Measurements from ENCODE around the gene LOC128125822.
A peak's percentile ranks its signal among the peaks of the same experiment; 100 is the strongest.

Gene LOC128125822

DNA sequence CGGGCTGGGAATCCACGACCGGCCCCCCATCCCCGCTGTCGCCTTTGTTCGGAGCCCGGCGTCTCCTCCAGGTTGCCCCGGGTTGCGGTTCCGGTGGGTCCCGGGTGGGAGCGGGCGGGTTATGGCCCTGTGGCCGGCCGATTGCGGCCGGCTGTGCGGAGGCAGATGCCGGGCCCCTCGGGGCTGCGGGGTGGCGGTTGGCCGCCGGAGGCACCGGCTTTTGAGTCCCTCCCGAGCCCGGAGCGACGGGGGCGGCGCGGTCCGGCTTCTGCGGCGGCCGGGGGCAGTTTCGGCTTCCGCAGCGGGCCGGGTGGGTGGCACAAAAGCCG is 431 bp downstream of the LOC128125822 start:
- DNase-seq (no peak), ATAC-seq (ENCODE audit: low read depth) (peak; percentile 9)
- peak overlapping the region; percentile 98 for H2AK9ac ChIP-seq (replicated peaks; ENCODE audit: low read depth, low read length, poor library complexity)
- H2AFZ ChIP-seq (replicated peaks; ENCODE audit: low read length, poor library complexity) = peak overlapping the region; percentile 89
- peak overlapping the region; percentile 87; the same call in 1 of the 2 replicates for H4K5ac ChIP-seq (ENCODE audit: low read depth, low read length)
- no peak overlapping the region for H3K4me2 ChIP-seq (ENCODE audit: low read depth, low read length)
- peak overlapping the region; percentile 80 for H3K14ac ChIP-seq (replicated peaks; ENCODE audit: low read depth, low read length)
- no peaks in the 10 kb centered on the region for H3K27me3 ChIP-seq (ENCODE audit: control insufficient read depth, insufficient read depth, low read length)
- peak overlapping the region; percentile 99 for H3K27ac ChIP-seq (ENCODE audit: insufficient read depth, low read length)
- intact Hi-C loops (cut with micrococcal nuclease) = loop anchor here (2.0 to 10.0 kb wide), 4 partner anchors 45 to 118 kb away; no protein-coding TSS in a partner anchor
- peaks cover 10% of the 10 kb centered on the region for H3K36me3 ChIP-seq (ENCODE audit: control insufficient read depth, insufficient read depth, low read length)
- peak overlapping the region; percentile 91 for H3K4ac ChIP-seq (ENCODE audit: low read depth, low read length)
- H3K9me3 ChIP-seq (ENCODE audit: control insufficient read depth, insufficient read depth, low read length) = no peaks in the 10 kb centered on the region
- 1% methylated on average over 22 of the region's 42 CpGs; no CpG with 5 or more reads in 1 of the 2 experiments for WGBS, 2 experiments (ENCODE audit: extremely low coverage in 2 of 2, insufficient read length in 1 of 2)
- peak overlapping the region; percentile 90 for H2BK5ac ChIP-seq (ENCODE audit: low read depth, low read length, poor library complexity, severe bottlenecking)
- peak overlapping the region; percentile 85 for H3K4me3 ChIP-seq (ENCODE audit: insufficient read depth, low read depth, low read length)
- H3K9me1 ChIP-seq (ENCODE audit: insufficient read depth, low read length) = no peaks in the 10 kb centered on the region
- ChIA-PET CTCF (no interaction called here), POLR2A (ENCODE audit: unreplicated experiment) (no interaction called here)
- peak overlapping the region; percentile 52; the same call in 1 of the 2 replicates for H2BK120ac ChIP-seq (ENCODE audit: low read depth, low read length)
- H3K79me1 ChIP-seq (ENCODE audit: low read depth in 1 of 2, low read length in 2 of 2) = peaks cover 0 to 10% of the 10 kb centered on the region in 2 experiments; a peak in 3 of 4 replicates
- H2BK15ac ChIP-seq (ENCODE audit: low read depth, low read length) = no peak overlapping the region
- peak overlapping the region; percentile 84; the same call in 1 of the 2 replicates for H3K56ac ChIP-seq (ENCODE audit: extremely low read depth, insufficient read depth, low read length)
- H3K23ac ChIP-seq (ENCODE audit: low read depth, low read length) = peak overlapping the region; percentile 89
- in situ Hi-C loops (cut with MboI; ENCODE audit: low sequenced_read_pairs) = loop anchor here (25.0 kb wide), 1 partner anchor 210 kb away; no protein-coding TSS in a partner anchor
- peak overlapping the region; percentile 75; the same call in 1 of the 2 replicates for H4K91ac ChIP-seq (ENCODE audit: insufficient read depth, low read depth, low read length)
- no peak for TF ChIP-seq RAD21 (IDR thresholded peaks at IDR 0.05; ENCODE audit: low read length)
- TF ChIP-seq MAFK (IDR thresholded peaks at IDR 0.05; ENCODE audit: low read depth, low read length) = no peak
- no peak for TF ChIP-seq POLR2A (IDR thresholded peaks at IDR 0.05; ENCODE audit: low read depth, low read length)
- no peak for TF ChIP-seq RFX5 (IDR thresholded peaks at IDR 0.05; ENCODE audit: low read depth, low read length)
- no peak for TF ChIP-seq CEBPB (IDR thresholded peaks at IDR 0.05; ENCODE audit: low read depth, low read length)
- TF ChIP-seq CHD1 (IDR thresholded peaks at IDR 0.05; ENCODE audit: low read depth, low read length) = no peak
- TF ChIP-seq CTCF (conservative IDR thresholded peaks at IDR 0.05; ENCODE audit: low read depth, low read length) = no peak
- no peak for TF ChIP-seq MXI1 (IDR thresholded peaks at IDR 0.05; ENCODE audit: borderline replicate concordance, low read depth, low read length)
- TF ChIP-seq NFE2L2 (IDR thresholded peaks at IDR 0.05; ENCODE audit: low read depth, low read length) = no peak
- TF ChIP-seq, protein P1, sequence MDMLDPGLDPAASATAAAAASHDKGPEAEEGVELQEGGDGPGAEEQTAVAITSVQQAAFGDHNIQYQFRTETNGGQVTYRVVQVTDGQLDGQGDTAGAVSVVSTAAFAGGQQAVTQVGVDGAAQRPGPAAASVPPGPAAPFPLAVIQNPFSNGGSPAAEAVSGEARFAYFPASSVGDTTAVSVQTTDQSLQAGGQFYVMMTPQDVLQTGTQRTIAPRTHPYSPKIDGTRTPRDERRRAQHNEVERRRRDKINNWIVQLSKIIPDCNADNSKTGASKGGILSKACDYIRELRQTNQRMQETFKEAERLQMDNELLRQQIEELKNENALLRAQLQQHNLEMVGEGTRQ (IDR thresholded peaks at IDR 0.05; ENCODE audit: low read depth, low read length) = no peak
- no peak for TF ChIP-seq FOS (IDR thresholded peaks at IDR 0.05; ENCODE audit: low read depth, low read length)
- TF ChIP-seq BHLHE40 (IDR thresholded peaks at IDR 0.05; ENCODE audit: low read depth, low read length) = no peak
- TF ChIP-seq ELK1 (IDR thresholded peaks at IDR 0.05; ENCODE audit: borderline replicate concordance, low read depth, low read length) = no peak
- no peak for TF ChIP-seq MAZ (IDR thresholded peaks at IDR 0.05; ENCODE audit: borderline replicate concordance, low read depth, low read length)
- no peak for TF ChIP-seq SMC3 (IDR thresholded peaks at IDR 0.05; ENCODE audit: low read depth, low read length)
- no peak for TF ChIP-seq RCOR1 (IDR thresholded peaks at IDR 0.05; ENCODE audit: insufficient replicate concordance, low read length)
- H2AK5ac ChIP-seq (ENCODE audit: low read depth, low read length) = peak overlapping the region; percentile 93
- H4K20me1 ChIP-seq (ENCODE audit: insufficient read depth, low read length) = peaks cover 33% of the 10 kb centered on the region
- peak overlapping the region in 1 of 2 experiments; percentile 84; a peak in 1 of 4 replicates for H4K8ac ChIP-seq (ENCODE audit: low read depth in 2 of 2, low read length in 2 of 2)
- no peak overlapping the region for H2BK20ac ChIP-seq (ENCODE audit: low read depth, low read length)
- no TSS peak for BruUV-seq (replicated peaks)
- peak overlapping the region; percentile 84; the same call in 1 of the 2 replicates for H3K18ac ChIP-seq (ENCODE audit: low read depth, low read length)
- H3K9ac ChIP-seq (ENCODE audit: low read depth, low read length) = peak overlapping the region; percentile 93
- H3K4me1 ChIP-seq (ENCODE audit: control insufficient read depth, insufficient read depth, low read length) = no peaks in the 10 kb centered on the region
- dilution Hi-C loops (cut with HindIII; ENCODE audit: low sequenced_read_pairs, unreplicated experiment) = no loop called here

Data from IMR-90 (cell line).